Renal cortical epithelial cell (primary cell): ENCODE results near the gene ARHGAP8. TPM values are rescaled to one million over a fixed set of nuclear protein-coding genes. Genes with fewer than 3 reads are reported as not detected.
"Not testable (repeated sequence)": the region's sequence is repeated elsewhere in the genome, so short reads cannot be mapped to it uniquely, and the experiment has no call there.

Experiments
- DNase-seq: peaks from one replicate; pipeline ENCODE4 v3.0.0-alpha.2; 2011; ENCODE audit warnings: low read depth
- total RNA-seq: library from RNA; depleted of rRNA; stranded (reverse); fragments of >200 nt; gene quantifications from 2 replicates; pipeline ENCODE4 v1.2.3, GENCODE V29; 2014

Gene ARHGAP8
- total RNA-seq, 1 donor from 2014 or later: 5.3 TPM

GRCh38 chr22:44828193-44828592, 75.8 kb downstream of the ARHGAP8 start:
- DNase-seq: no peak

- DNase-seq: no peak
These were observed 79.5 kb downstream of the ARHGAP8 start for GRCh38 chr22:44831885-44832284.

GRCh38 chr22:44834065-44834464, 81.7 kb downstream of the ARHGAP8 start:
- DNase-seq: no peak

- DNase-seq: no peak
These were observed 85.1 kb downstream of the ARHGAP8 start for GRCh38 chr22:44837481-44837880.

- no peak for DNase-seq
These were observed 86.1 kb downstream of the ARHGAP8 start for GRCh38 chr22:44838316-44839016.

- DNase-seq: no peak
These were observed 86.7 kb downstream of the ARHGAP8 start for GRCh38 chr22:44839061-44839460.

GRCh38 chr22:44839721-44840120, 87.3 kb downstream of the ARHGAP8 start:
- DNase-seq: no peak

- no peak for DNase-seq
These were observed 88.4 kb downstream of the ARHGAP8 start for GRCh38 chr22:44840611-44841322.

GRCh38 chr22:44842417-44842816, 90.0 kb downstream of the ARHGAP8 start:
- no peak for DNase-seq

- no peak for DNase-seq
These were observed 92.8 kb downstream of the ARHGAP8 start for GRCh38 chr22:44845191-44845590.

GRCh38 chr22:44845796-44846720, 93.7 kb downstream of the ARHGAP8 start:
- DNase-seq: no peak

- DNase-seq: no peak
These were observed 94.4 kb downstream of the ARHGAP8 start for GRCh38 chr22:44846726-44847275.

- DNase-seq: no peak
These were observed 95.0 kb downstream of the ARHGAP8 start for GRCh38 chr22:44847380-44847779.

GRCh38 chr22:44847892-44848291, 95.5 kb downstream of the ARHGAP8 start:
- DNase-seq: no peak

GRCh38 chr22:44848296-44848741, 95.9 kb downstream of the ARHGAP8 start:
- DNase-seq: no peak

GRCh38 chr22:44848791-44849420, 96.5 kb downstream of the ARHGAP8 start:
- DNase-seq: no peak

GRCh38 chr22:44850946-44851345, 98.6 kb downstream of the ARHGAP8 start:
- DNase-seq: no peak

- not testable (repeated sequence) for DNase-seq
These were observed 102.3 kb downstream of the ARHGAP8 start for GRCh38 chr22:44854641-44855040.

GRCh38 chr22:44855855-44856254, 103.5 kb downstream of the ARHGAP8 start:
- DNase-seq: no peak

- DNase-seq: peak; percentile 27
These were observed 106.4 kb downstream of the ARHGAP8 start for GRCh38 chr22:44858819-44859218.

- DNase-seq: no peak
These were observed 107.3 kb downstream of the ARHGAP8 start for GRCh38 chr22:44859641-44860040.
